Stimulated activated CD4-positive, alpha-beta T cell treated with anti-CD3 and anti-CD28 coated beads, Interleukin-15, amount 100 ng/mL, for 1 hour (primary cell): ENCODE data around the gene MTHFD1L.

Experiments
- DNase-seq, 2 donors: peaks; one replicate each; pipeline ENCODE4 v3.0.0-alpha.2; 2020; ENCODE audit warnings: low read depth in 1 of 2, low spot score in 1 of 2

Gene MTHFD1L

DNA sequence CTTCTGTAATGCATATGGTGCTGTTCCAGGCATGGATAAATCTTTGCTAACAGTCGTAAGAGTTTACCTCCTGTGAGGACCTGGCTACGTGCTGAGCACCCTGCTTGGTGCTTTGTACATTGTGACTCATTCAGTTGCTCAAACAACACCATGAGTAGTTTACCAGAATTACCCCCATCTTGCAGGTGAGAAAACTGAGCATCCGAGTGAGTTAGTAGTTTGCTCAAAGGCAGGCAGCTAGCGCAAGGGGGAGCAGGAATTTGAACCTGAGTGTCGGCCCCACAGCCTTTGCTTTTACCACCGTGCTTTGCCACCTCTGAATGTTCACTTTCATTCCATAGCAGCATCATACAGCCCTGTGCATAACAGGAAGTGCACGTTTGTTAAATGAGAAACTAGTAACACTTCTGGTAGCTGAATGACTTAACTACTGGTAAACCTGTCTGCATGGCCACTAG, 121.9 kb downstream of the MTHFD1L start:
- no peak for DNase-seq

DNA sequence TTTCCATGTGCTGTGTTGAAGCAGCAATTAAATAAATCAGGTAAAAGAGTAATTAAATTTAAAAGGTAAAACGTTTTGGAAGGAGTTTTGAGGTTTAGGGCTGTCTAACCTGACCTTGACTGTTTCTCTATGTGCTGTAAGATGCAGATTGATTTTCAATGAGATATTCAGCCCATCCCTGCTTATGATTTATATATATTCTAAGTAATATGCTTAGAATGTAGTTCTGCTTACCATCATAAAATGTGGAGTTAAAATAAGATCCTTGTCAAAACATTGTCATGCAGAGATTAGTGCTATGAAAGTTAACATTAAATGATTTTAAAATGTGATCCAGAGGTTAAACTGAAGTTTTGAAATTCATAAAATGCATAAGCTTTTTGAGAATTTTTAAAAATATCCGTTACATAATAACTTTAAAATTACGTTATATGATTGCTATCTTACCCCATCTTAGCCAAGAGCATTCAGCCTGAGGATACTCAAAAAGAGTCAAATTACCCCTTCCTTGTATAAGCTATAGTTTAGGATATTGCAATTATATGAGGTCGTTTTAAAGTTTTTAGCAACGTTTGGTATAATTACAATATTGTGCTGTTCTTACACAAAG, 122.5 kb downstream of the MTHFD1L start:
- no peak for DNase-seq

DNA sequence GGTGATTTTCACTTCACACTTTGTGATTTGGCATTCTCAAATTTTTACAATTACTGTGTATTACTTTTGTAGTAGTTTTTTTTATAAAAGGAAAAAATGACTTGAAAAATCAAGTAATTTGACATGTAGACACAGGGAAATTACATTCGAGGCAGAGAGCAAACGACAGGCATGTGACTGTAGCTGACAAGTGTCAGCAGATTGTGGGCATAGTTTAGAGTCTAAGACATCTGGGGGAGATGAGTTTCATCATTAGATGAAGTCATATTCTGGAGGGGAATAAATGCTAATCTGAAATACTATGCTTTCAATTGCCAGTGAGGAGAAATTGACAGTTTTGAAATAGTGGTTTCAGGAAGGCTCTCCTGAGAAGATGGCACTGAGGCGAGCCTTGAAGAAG, 126.0 kb downstream of the MTHFD1L start:
- no peak for DNase-seq

DNA sequence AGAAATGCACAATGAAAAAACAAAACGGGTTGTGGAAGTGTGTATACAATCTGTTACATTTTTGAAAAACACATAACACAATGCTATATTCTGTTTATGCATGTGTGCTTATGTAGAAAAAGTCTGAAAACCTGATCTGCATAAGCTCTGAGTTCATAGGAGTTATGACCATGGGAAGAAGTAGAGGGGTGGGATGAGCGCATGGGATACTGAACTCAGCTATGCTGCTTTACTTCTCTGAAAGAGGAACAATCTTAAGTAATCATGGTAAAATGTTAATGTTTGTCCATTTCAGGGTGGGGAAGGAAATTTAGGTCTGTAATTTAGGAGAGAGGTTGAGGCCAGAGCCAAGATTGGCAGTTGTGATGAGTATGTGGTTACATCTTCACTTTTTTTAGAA, 126.8 kb downstream of the MTHFD1L start:
- DNase-seq = no peak

DNA sequence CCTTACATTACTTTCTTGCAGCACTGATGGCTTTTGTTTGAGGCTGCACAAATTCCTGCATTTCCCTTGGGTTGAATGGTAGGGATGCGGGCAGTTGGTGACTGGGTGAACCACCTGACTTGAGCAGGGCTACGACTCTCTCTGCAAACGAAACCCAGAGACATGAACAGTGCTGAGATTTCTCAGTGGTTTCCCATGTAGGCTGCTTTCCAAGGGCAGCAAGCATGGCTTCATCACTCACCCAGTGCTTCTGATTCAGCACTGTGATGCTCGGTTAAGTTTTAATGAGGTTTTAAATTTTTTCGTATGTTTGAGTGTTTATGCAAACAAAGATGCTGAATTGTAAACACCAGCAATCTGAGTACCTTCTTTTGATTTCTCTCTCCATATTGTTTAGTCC, 127.2 kb downstream of the MTHFD1L start:
- no peak for DNase-seq

DNA sequence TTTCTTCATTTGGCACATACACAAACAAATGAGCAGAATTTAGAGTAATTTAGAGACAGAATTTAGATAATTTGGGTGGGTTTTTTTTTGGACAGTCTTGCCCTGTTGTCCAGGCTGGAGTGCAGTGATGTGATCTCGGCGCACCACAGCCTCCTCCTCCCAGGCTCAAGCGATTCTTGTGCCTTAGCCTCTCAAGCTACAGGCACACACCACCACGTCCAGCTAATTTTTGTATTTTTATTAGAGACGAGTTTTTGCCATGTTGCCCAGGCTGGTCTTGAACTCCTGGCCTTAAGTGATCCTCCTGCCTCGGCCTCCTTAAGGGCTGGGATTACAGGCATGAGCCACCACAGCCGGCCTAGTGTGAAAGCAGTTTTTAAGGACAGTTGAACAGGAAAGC, 127.8 kb downstream of the MTHFD1L start:
- no peak for DNase-seq

DNA sequence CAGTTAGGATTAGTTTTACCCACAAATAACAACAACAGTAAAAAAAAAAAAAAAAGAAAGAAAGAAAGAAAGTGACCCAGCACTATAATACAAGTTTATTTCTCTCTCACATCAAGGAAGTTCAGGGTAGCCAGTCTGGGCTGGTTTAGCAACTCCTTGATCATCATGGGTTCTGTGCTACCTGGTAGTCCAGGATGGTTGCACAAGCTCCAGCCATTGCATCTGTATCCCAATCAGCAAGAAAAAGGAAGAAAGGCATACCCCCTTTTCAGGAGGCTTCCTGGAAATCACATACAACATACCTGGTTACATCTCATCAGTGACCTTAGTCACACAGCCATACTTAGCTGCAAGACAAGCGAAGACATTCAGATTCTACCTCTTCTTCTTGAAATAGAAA, 128.5 kb downstream of the MTHFD1L start:
- no peak for DNase-seq

DNA sequence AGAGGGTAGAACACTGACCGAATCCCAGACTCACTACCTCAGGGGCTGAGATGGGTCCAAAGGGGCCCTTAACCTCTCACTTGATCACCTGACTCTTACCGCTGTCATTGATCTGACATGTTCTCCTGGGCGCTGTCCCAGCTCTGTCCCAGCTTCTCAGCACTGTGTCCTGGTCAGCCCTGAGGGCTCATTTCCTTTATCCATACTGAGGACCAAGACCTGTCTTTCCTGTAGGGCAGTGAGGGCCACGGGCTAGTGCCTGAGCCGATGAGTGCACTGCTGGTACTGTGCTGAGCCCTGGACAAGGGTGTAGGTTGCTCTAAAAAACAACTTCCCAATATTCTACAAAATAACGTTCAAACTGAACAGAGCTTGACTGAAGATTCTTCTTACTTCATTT, 131.5 kb downstream of the MTHFD1L start:
- DNase-seq = no peak

DNA sequence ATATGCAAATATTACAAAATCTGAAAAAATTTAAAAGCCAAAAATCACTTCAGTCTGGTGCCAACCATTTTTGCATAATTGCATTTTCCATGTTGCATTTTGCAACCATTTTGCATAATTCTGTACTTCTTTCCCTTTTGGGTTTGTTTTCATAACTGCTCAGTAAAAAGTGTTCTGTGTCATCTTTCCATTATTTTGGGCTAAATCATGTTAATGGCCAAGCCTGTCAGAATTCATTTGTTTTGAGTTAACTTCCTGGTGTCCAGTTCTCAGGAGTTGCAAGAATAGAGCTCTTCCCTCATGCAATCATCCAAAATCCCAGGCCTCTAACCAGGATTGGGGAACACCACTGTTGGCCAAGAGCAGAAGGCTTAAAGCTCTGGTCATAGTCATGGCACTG, 133.6 kb downstream of the MTHFD1L start:
- DNase-seq = no peak

DNA sequence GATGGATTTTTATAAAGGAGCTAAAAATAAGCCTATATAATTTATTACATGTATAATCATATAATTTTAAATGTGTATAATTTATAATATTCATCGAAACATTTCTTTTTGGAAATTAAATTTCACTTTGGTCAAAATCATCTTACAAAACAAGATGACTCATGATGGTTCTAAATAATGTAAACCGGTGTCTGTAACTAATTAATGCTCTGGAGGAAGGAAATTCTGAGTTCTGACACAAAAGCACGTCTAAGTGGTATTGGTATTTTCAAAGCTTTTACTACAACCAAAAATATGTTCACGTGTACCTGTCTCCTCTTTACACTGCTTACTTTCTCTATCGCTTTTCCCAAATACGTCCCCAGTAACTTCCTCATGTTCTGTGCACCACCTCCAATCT, 134.1 kb downstream of the MTHFD1L start:
- DNase-seq = no peak

DNA sequence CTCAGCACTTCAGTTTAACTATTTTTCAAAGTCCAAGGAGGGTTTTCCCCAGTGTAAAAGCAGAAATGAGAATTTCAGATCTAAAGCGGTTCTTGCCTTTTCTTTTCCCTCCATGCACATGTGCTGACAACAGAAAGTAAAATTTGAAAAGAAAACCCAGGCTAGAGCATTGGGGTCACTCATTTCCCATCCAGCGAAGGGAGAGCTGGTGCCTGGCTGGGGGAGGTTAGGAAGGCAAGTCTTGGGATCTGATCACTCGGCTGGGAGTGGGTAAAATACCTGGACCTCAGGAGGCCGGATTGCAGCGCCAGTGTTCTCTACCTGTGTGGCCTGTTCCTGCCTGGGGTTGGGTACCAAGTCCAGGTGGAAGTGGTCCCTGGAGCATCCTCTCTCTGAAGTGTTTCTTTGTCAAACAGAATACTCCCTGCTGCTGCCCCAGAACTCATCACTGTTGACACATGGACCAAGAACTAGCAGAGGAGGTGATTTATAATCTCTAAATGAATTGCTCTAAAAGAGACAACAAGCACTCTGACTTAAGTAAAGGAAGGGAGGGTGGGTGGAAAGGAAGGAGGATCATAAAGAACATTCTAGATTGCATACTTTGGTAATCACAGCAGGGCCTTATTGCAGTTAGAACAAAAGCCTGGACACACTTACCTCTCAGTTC, 136.0 kb downstream of the MTHFD1L start:
- DNase-seq = no peak

DNA sequence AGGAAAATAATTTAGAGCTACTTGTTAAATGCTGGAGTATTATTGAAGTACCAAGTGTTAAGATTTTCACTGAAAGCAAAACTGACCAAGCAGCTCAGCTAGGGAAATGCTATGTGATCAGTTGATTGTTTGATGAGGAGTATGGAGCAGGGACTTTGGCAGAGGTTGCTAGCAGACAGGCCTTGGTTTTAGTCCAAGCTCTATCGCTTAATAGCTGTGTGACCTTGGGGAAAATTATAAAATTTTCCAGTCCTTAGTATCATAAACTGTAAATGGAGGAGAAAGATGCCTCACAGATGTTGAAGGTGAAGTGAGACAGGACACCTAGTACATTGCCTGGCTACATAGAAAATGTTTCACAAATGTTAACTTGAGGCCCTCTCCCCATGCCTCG, 136.6 kb downstream of the MTHFD1L start:
- DNase-seq = no peak

DNA sequence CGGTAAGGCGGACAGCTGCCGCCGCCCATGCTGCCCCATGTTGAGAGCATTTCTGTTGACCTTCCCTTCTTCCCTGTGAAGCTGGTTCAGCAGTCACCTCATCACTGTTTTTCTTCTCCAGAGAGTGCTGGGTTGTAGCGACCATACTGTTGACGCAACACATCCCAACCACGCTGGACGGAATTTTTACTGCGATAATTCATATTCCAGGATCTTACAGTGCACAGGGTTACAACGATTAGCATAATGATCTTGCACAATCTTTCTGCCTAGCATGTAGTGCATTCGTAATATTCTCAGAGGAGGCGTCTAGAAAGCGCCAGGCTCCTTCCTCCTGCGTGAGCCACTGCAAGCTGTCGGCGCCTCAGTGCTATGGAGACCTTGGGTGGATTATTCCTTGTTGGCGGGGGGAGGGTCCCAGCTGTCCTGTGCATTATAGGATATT, 137.0 kb downstream of the MTHFD1L start:
- no peak for DNase-seq

DNA sequence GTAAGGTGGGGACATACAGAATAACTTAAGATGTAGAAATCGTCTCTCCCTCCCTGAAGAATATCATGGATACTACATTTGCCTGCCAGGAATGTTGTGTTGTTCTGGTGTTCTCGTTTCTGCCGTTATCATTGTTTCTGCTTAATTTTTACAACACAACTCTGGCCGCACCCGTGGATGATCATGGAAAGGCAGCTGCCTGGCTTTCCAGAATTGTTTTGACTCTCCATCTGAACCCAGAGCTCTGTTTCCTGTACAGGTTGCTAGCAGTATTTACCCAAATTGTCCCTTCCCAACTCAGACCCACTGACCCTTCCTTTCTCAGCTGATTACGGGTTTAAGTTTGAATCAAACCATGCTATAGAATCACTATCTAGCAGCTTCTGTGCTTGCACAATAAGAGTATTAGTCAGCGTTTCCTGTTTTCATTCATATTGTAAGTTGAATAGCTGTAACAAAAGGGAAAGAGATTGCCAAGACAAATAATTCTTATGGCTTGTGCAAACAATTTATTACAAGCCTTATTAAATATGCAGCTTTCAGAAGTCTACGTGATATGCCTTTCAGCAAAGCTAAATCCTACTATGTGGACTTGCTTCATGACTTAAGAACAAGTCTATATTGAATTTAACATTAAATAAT, 139.0 kb downstream of the MTHFD1L start:
- DNase-seq = no peak

DNA sequence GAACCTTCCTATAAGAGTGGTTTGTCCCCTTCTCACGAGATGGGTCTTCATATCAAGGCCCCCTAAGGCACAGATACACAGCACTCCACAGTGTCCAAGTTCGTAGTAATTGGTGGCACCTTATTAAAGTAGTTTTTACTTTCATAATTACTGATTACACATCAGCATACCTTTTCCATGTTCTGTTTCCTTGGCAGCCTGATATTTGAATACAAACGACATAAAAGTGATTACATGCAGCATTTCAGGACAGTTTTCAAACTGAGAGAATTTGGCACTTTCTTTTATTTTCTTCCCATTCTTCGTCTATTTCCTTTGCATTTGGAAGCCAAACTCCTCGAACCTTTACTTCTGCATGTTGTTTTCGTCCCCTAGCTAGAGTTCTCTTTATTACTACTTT, 139.7 kb downstream of the MTHFD1L start:
- no peak for DNase-seq

DNA sequence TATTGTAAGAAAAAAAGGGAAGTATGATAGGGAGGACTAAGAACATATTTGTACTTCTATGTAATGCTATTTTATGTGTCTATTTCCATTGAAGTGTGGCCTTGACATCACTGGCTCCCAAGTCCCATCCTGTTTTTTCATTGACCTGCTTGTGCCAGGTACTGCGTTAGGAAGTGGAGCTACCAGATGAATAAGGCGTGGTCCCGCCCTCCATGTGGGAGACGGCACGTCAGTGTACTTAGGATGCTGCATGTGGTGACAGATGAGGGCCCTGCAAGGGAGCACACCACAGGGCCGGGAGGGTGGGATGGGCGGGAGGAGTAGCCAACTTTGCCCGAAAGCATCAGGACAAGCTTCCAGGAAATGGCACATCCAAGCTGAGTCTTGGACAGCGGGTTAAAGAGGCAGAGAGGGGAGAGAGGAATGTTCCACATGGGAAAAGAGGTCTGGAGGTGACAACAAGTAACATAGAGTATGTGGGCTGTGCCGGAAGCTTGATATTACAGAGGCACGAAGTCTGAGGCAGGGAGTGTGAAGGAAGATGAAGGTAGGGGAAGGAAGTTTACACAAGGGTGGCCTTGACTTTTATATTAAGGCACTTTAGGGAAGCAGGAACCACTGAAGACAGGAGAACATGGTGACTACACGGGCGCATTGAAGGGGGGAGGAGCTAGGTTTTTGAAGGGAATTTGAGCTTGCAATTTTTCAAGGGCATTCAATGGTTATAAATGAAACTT, 140.6 kb downstream of the MTHFD1L start:
- no peak for DNase-seq

DNA sequence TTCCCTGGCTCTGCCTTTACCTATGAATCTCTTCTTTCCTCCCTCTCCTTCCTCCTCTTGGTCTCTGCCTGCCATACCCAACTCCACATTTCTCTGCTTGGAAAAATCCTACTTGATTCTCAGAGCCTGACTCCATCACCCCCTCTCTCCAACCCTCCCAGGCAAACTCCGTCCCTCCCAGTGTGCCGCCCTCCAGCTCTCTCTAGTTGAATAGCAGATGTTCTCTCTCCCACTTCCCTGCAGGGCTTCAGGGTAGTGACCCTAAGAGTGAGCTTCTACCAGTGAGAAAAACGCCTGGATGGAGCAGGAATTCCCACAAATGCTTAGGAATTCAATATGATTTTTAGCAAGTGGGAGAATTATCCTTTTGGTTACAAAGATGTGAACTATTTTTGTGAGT, 141.6 kb downstream of the MTHFD1L start:
- DNase-seq = no peak

DNA sequence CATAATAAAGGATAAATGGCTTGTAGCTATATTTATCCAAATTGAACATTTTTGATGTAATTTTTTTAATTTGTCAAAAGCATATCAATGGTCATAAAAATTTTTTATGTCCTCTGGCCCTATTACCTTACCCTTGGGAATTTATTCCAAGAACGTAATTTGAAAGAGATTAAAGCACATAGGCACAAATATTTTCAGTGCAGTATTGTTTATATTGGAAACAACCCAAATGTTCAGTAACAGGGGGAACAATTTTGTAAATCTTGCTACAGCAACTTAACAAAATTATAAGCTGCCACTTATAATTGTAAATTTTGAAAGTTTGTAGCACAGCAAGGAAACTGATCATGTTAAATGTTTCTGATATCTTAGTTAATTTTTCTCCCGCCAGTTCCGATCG, 142.4 kb downstream of the MTHFD1L start:
- no peak for DNase-seq

DNA sequence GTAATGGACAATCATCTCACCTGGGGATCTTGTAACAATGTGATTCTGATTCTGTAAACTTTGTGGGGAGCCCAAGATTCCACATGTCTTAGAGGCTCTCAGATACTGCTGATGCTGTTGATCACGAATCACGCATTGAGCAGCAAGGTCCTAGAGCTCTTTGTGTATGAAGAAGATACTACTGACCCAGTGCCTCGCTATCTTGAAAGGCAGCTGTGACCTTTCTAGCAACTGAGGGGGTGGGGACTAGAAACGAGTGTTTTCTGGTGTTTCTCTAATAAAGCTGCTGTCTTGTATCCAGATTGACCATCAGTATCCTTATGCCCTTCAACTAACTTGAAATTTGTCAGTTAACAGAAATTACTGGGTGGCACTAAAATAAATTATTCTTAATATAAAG, 142.9 kb downstream of the MTHFD1L start:
- DNase-seq = no peak

DNA sequence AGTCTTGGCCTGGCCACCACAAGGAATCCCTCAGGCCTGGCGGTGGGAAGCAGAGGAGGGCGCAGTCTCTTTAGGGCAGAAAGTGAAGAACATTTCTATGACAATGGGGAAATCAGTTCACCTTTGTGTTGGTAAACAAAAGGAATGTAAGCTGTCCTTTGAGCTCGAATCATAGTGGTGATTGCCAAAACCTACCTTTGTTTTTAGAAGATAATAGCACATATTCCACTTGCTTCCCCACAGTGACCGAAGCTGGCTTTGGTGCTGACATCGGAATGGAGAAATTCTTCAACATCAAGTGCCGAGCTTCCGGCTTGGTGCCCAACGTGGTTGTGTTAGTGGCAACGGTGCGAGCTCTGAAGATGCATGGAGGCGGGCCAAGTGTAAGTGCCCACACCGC, 144.1 kb downstream of the MTHFD1L start:
- no peak for DNase-seq

DNA sequence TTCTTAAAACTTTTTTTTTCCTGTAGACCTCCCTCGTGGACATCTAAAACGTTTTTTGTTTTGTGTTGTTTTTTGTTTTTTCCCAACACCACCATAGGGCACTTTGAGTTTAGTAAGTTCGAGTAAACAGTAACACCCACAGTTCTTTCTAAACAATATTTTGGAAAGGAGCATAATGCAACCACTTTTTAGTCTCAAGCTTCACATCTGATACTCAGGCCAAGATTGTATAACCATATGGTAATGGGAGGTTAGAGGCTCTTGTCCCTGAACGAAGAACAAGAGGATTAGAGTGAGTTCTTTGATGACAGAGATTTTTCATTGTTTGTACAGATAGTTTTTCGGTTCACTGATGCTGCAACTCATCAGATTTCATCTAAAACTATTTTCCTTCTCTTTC, 144.6 kb downstream of the MTHFD1L start:
- no peak for DNase-seq
